ENCODE data around the gene EID3.

GRCh38 chr12:104299842-104300481 lies 3.6 kb upstream of the EID3 start:
- no peak for TF ChIP-seq TEAD4 (IDR thresholded peaks at IDR 0.05)
- no peak for TF ChIP-seq RAD21 (IDR thresholded peaks at IDR 0.05; ENCODE audit: low read depth)
- TF ChIP-seq YY1 (IDR thresholded peaks at IDR 0.05; ENCODE audit: low read depth), result no peak
- TF ChIP-seq CREB1 (IDR thresholded peaks at IDR 0.05; ENCODE audit: low read depth), result no peak
- TF ChIP-seq, protein P1, sequence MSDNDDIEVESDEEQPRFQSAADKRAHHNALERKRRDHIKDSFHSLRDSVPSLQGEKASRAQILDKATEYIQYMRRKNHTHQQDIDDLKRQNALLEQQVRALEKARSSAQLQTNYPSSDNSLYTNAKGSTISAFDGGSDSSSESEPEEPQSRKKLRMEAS (IDR thresholded peaks at IDR 0.05), result no peak
- no peak for TF ChIP-seq USF1 (IDR thresholded peaks at IDR 0.05)
- TF ChIP-seq TAF1 (IDR thresholded peaks at IDR 0.05; ENCODE audit: low read depth), result no peak
- no peak for TF ChIP-seq EGR1 (IDR thresholded peaks at IDR 0.05)
- TF ChIP-seq EP300 (IDR thresholded peaks at IDR 0.05; ENCODE audit: borderline replicate concordance), result no peak
- no peak for TF ChIP-seq CEBPB (IDR thresholded peaks at IDR 0.05)
- TF ChIP-seq FOXM1 (IDR thresholded peaks at IDR 0.05; ENCODE audit: borderline replicate concordance, low read depth), result no peak
- no peak for TF ChIP-seq TCF12 (IDR thresholded peaks at IDR 0.05; ENCODE audit: low read depth)
- no peak for TF ChIP-seq ZBTB7A (IDR thresholded peaks at IDR 0.05; ENCODE audit: low read depth)

Data from Ishikawa (cell line).